ENCODE data around the gene HSD3B1.
A peak's percentile ranks its signal among the peaks of the same experiment; 100 is the strongest.
"Not testable (repeated sequence)": the region's sequence is repeated elsewhere in the genome, so short reads cannot be mapped to it uniquely, and the experiment has no call there.

HSD3B1 gene

GRCh38 chr1:119488216-119488615, 18.8 kb upstream of the HSD3B1 start:
- no peak for DNase-seq (ENCODE audit: low read depth, low spot score)

GRCh38 chr1:119489201-119489600, 17.8 kb upstream of the HSD3B1 start:
- DNase-seq (ENCODE audit: low read depth, low spot score): no peak
- no peak overlapping the region for H3K4me3 ChIP-seq (ENCODE audit: low read length)

More at GRCh38 chr1:119488216-119488615, 18.8 kb upstream of the HSD3B1 start:
- H3K4me3 ChIP-seq (ENCODE audit: low read length): no peak overlapping the region

- no peak for DNase-seq (ENCODE audit: low read depth, low spot score)
- H3K4me3 ChIP-seq (ENCODE audit: low read length): no peak overlapping the region
Observed at GRCh38 chr1:119490925-119491324, 16.1 kb upstream of the HSD3B1 start.

DNA sequence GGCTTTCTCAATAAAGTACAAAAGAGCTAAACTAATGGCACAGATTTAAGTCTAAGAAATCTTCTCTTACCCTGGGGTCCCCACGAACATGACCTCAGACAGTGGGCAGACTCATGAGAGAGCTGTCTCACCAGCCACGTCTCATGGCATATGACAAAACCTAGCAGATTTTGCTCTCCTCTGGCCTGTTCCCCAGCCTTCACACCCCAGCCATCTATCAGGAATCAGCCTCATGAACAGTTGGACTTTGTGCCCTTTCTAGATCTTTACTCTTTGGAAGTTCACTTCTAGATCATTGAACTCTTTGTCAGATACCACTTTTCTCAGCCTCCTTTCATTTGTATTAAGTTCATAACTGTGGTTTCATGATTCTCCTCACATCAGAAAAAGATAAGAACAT, 14.2 kb upstream of the HSD3B1 start:
- no peak for DNase-seq (ENCODE audit: low read depth, low spot score)
- H3K4me3 ChIP-seq (ENCODE audit: low read length): no peak overlapping the region

- DNase-seq (ENCODE audit: low read depth, low spot score): no peak
- no peak overlapping the region for H3K4me3 ChIP-seq (ENCODE audit: low read length)
Observed at GRCh38 chr1:119504831-119505230, 2.2 kb upstream of the HSD3B1 start.

GRCh38 chr1:119510046-119510445, 3.0 kb downstream of the HSD3B1 start:
- H3K4me3 ChIP-seq (ENCODE audit: low read length): no peak overlapping the region
- peak; percentile 19 for DNase-seq (ENCODE audit: low read depth, low spot score)

DNA sequence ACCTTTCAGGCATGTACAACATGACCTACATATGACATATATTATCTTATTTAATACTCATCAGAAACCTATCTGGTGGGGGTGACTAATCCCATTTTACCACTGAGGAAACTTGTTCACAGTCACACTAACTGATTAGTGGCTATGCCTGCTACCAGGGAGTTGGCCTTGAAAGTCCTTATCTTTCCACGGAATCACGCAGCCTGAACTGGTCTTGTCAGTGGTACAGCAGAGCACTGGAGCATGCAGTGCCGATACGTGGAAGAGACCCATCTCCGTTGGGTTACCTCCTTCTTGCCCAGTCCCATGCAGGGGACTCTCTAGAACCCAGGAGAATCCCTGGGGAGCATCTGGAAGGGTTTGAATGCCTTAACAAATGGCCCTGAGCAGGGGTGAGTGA, 8.2 kb downstream of the HSD3B1 start:
- no peak for DNase-seq (ENCODE audit: low read depth, low spot score)
- no peak overlapping the region for H3K4me3 ChIP-seq (ENCODE audit: low read length)

- DNase-seq (ENCODE audit: low read depth, low spot score): no peak
- no peak overlapping the region for H3K4me3 ChIP-seq (ENCODE audit: low read length)
Observed at GRCh38 chr1:119516247-119516646, 9.2 kb downstream of the HSD3B1 start.

DNA sequence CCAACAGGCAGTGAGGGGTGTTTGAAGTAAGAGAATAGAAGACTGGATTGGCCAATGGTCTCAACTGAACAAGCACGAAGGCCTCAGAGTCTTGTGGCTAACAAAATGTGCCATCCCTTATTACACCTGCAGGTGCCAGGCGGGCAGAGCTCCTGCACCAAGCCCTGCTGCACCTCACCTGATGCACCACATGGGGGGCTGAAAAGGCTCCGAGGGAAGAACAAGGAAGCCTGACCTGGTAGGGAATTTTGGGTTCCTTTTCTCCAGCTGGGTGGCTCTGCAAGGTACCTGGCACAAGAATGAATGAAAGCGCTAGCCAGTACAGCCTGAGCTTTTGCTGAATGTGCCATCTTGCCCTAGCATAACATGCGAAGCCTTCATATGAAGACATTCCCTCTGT, 9.7 kb downstream of the HSD3B1 start:
- DNase-seq (ENCODE audit: low read depth, low spot score): peak; percentile 18
- no peak overlapping the region for H3K4me3 ChIP-seq (ENCODE audit: low read length)

DNA sequence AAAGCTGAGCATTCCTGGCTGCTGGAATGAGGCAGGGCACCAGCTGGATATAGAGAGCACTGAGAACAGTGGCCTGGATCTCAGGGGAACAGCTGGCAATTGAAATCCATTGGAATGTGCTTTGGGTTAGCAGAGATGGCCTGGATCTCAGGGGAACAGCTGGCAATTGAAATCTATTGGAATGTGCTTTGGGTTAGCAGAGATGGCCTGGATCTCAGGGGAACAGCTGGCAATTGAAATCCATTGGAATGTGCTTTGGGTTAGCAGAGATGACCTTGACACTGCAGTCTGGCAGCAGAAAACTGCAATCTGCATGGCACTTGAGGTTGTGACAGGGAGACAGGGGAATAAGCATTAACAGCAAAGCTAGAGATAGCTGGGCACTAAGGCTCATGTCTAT, 10.7 kb downstream of the HSD3B1 start:
- not testable (repeated sequence) for DNase-seq (ENCODE audit: low read depth, low spot score); H3K4me3 ChIP-seq (ENCODE audit: low read length)

DNA sequence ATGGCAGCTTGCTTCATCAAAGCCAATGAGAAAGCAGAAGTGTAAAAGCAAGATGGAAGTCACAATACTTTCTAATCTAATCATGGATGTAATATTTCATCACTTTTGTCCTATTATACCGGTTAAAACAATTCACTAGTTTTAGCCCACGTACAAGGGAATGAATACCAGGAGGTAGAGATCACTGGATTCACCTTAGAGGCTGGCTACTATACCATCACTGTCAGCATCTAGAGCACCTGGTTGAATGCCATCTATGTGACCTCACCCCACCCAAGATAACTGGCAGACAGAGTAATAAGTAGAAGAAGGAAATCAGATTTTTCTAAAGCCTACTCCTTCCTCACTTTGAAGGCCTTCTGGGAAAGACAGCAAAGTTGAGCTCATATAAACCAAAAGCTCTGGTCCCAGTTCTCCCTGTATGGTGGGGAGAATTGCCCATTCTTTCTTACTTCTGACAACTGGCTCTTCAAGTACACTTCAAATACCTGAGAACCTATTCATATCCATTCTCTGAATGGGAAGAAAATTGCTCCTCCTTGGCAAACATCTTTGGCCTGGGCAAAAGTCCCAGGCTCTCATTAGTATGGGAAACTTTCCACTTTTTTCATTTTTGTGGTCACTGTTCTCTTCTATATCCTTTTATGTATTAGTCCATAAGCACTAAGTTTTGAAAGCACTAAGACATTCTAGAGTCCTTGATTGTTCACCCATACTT, 24.8 kb downstream of the HSD3B1 start:
- DNase-seq (ENCODE audit: low read depth, low spot score): no peak
- no peak overlapping the region for H3K4me3 ChIP-seq (ENCODE audit: low read length)

DNA sequence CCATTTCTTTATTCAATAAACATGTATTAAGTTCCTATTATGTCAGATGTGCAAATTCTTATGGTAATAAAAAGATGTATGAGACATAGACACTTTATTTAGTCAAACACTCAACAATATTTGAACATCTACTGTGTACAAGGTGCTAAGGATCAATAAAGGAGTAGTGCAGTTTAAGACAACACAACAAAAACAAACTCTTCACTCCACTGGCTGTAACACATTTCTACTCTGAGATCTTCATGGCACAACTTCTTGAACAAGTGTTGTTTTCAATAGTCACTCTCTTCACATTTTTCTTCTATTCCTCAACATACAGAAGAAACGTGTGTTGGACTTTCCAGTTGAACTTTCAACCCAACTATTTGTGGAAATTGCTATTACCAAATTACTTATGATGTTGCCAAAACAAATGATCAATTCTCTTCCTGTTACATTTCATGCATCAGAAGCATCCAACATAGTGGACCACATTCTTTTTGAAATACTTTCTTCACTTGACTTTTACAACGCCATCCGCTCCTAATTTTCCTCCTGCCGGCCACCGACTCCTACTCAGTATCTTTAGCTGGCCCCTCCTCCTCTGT, 25.4 kb downstream of the HSD3B1 start:
- no peak overlapping the region for H3K4me3 ChIP-seq (ENCODE audit: low read length)

GRCh38 chr1:119535381-119535780, 28.4 kb downstream of the HSD3B1 start:
- no peak overlapping the region for H3K4me3 ChIP-seq (ENCODE audit: low read length)

More for the DNA sequence above, 25.4 kb downstream of the HSD3B1 start:
- no peak for DNase-seq (ENCODE audit: low read depth, low spot score)

DNA sequence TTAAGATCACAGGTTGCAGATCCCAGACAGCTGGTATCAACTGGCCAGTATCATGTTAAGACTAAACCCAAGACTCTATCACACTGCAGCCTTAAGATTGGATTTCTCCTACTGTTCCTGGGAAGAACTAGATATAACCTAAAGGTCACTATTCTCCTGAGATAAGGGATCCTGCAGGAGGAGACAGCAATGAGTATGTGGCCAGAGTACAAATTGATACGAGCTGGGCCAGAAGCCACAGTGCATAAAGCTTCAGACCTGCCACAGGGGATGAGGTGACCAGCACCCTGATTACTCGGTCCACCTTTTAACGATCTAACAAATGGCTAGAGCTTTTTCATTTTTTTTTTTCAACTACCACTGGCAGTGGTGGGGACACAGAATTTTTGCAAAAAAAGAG, 31.0 kb downstream of the HSD3B1 start:
- no peak for DNase-seq (ENCODE audit: low read depth, low spot score)
- H3K4me3 ChIP-seq (ENCODE audit: low read length): no peak overlapping the region

More at GRCh38 chr1:119535381-119535780, 28.4 kb downstream of the HSD3B1 start:
- no peak for DNase-seq (ENCODE audit: low read depth, low spot score)

- DNase-seq (ENCODE audit: low read depth, low spot score): no peak
- H3K4me3 ChIP-seq (ENCODE audit: low read length): no peak overlapping the region
Observed at GRCh38 chr1:119539636-119540035, 32.6 kb downstream of the HSD3B1 start.

DNA sequence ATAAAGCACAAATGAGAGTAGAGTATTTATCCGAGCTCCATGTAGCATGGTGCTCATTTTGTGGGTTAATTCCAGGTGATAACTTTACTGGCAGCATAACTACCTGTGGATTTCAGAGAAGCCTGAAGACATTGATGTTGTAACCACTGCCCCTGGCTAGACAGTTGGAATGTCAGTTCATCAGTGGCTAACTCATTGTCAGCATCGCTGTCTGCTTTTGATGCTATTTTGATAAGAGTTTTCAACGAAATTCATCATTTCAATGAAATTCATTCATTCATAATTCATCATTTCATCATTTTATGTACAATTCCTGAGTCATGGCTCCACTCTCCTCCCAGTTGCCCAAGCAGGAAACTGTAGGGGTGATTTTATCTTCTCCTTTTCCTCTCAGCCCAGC, 34.4 kb downstream of the HSD3B1 start:
- no peak overlapping the region for H3K4me3 ChIP-seq (ENCODE audit: low read length)
- no peak for DNase-seq (ENCODE audit: low read depth, low spot score)

DNA sequence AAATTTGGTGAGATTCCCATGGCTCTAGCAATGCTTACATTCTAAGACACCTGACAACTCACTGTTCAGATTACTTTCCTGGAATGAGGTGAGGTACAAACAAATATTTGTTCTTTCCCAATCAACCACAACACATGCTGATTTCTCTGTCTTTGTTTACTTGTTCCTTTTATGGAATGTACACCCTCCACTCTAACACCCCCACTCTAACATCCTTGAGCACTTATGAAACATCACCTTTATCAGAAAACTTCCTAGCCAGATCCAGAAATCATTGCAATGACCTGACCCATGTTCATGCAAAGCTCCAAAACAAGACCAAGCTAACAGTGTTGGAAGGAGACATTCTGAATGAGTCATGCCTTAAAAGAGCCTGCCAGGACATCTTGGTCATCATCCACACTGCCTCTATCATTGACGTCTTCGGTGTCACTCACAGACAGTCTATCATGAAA, 35.5 kb downstream of the HSD3B1 start:
- no peak for DNase-seq (ENCODE audit: low read depth, low spot score)
- no peak overlapping the region for H3K4me3 ChIP-seq (ENCODE audit: low read length)

DNA sequence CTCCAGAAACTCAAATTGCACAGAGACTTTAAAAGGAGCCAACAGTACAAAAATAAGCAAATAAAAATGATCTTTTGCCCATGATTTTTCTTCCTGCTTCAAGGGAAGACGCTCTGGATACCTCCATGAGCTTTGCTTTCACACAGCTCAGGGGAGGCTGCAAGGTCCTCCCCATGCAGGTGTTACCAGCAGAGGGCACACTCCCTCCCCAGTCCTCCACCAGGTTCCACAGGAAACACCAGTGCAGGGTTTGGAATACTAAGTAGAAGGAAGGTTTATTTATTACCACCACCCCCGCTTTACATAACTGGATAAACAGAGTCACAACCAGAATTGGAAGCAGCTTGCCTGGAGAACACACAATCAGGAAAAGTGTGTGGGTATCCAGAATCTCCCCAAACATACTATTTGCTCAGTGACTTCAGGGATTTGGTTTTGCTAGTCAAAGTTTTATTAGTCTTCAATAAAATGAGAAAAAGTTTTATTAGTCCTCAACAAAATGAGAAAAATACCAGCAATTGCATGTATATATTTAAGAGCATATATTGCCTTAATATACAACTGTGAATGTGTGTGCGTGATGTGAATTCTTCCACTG, 37.3 kb downstream of the HSD3B1 start:
- peak; percentile 14 for DNase-seq (ENCODE audit: low read depth, low spot score)
- H3K4me3 ChIP-seq (ENCODE audit: low read length): no peak overlapping the region

GRCh38 chr1:119546641-119547040, 39.6 kb downstream of the HSD3B1 start:
- no peak for DNase-seq (ENCODE audit: low read depth, low spot score)
- H3K4me3 ChIP-seq (ENCODE audit: low read length): no peak overlapping the region

GRCh38 chr1:119547306-119547705, 40.3 kb downstream of the HSD3B1 start:
- no peak overlapping the region for H3K4me3 ChIP-seq (ENCODE audit: low read length)
- no peak for DNase-seq (ENCODE audit: low read depth, low spot score)
